Fibroblast of skin of left biceps (primary cell): Measurements from ENCODE around the gene LTK.

Experiments
- DNase-seq, 2 experiments: peaks; one replicate each; pipeline ENCODE4 v3.0.0-alpha.2; 2013; ENCODE audit warnings: low read depth in 2 of 2

The LTK gene

GRCh38 chr15:41530363-41530956 lies 16.8 kb upstream of the LTK start:
- no peak for DNase-seq

- no peak for DNase-seq
Observed at GRCh38 chr15:41523097-41523496, 9.5 kb upstream of the LTK start.

DNA sequence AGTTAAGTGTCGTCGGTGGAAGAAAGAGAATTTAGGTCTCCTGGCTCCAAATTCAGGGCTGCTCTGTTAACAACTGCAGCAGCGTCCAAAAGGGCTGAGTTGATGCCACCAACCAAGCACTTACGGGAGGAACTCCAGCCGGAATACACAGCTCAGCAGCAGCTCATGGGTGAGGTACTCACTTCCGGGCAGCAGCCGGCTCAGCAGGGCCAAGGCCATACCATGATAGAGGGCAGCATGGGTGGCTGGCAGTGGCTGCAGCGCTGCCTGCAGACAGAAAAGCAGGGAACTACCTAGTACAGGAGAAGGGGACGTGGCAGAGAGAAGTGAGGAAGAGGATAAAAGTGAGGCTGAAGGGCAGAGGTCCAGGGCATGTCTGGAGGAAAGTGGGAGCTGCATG lies 8.0 kb upstream of the LTK start:
- no peak for DNase-seq

- DNase-seq = no peak
Observed at GRCh38 chr15:41520636-41521035, 7.0 kb upstream of the LTK start.

- DNase-seq = no peak
Observed at GRCh38 chr15:41517895-41518449, 4.3 kb upstream of the LTK start.

- no peak for DNase-seq
Observed at GRCh38 chr15:41512940-41513505, 604 bp downstream of the LTK start.

- DNase-seq = no peak
Observed at GRCh38 chr15:41512512-41512939, 1.1 kb downstream of the LTK start.

DNA sequence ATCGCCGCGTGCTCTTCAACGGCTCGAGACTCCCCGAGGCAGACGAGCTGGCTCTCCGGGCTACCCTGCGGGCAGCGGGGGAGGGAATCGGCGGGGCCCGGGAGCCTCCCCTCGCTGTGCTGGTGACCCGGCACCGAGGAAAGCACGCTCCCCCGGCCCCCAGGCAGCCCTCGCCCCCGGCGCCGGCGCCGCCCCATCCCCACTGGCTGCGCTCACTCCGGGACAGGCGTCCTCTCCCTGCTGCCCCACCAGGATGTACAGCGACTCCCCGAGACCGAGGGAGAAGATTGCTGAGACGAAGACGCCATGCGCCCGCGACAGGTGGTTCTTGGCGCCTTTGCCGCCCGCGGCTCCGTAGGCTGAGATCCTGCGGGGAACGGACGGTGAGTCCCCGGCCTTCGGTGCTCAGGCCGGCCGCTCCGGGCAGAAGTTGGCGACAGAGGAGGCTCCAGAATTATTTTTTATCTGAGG lies 1.7 kb downstream of the LTK start:
- DNase-seq = no peak

GRCh38 chr15:41511331-41511898 lies 2.2 kb downstream of the LTK start:
- no peak for DNase-seq

- DNase-seq = no peak
Observed at GRCh38 chr15:41510728-41511127, 2.9 kb downstream of the LTK start.

DNA sequence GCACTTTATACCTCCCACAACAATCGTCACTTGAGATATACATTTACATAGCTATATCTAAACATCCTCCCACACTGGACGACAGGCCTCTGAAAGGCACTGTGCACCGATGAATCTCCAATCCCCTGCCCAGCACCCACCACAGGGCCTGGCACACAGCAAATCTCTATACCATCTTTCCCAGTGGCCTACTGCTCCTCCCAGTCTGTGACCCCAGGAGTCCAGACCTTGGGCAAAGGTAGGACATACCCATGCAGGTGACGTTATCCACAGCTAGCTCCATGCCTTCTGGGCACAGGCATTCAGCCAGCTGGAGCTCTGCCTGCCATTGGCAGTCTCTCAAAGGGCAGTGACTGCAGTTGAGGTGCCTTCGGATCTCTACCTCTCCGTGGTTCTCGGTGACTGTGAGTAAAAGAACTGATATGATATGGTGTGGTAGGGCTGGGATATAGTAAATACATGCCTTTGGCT lies 5.8 kb downstream of the LTK start:
- DNase-seq = no peak

DNA sequence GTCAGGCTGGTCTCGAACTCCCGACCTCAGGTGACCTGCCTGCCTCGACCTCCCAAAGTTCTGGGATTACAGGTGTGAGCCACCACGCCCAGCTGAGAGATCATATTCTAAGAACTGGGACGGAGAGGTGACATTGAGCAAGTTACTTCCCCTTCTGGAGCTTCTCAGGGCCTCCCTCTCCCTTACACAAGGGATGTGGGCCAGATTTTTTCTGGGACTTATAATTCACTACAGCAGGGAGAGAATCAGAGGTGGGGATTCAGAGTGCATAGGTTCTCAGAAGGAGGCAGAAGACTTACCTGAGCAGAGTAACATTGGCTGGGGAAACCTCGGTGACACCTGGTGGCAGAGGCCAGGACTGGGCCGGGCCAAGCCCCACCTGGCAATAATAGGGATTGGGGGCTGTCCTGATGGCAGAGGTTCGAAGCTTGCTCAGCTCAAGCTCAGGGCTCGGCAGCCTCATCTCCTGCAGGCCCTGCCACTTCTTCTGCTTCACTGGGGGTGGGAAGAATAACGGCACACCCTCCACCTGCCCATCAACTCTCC lies 6.8 kb downstream of the LTK start:
- no peak for DNase-seq

- no peak for DNase-seq
Observed at GRCh38 chr15:41505776-41506175, 7.9 kb downstream of the LTK start.

GRCh38 chr15:41504751-41505492 lies 8.7 kb downstream of the LTK start:
- no peak for DNase-seq

DNA sequence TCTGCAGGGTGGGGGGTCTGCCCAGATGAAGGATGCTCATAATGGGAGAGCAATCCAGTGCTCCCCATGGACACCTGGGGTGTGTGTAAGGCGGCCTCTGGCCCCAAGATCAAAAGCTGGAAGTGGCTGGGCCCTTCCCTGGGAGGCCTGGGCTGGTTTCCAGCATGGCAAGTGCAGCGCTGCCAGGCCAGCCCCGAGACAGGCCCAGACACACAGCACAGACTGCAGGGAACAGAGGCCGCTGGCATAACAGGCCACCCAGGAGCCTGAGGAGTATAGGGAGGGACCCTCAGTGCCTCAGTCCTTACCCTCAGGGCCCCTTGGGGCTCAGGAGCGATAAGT lies 10.0 kb downstream of the LTK start:
- DNase-seq = no peak

- DNase-seq = no peak
Observed at GRCh38 chr15:41502795-41503668, 10.6 kb downstream of the LTK start.

DNA sequence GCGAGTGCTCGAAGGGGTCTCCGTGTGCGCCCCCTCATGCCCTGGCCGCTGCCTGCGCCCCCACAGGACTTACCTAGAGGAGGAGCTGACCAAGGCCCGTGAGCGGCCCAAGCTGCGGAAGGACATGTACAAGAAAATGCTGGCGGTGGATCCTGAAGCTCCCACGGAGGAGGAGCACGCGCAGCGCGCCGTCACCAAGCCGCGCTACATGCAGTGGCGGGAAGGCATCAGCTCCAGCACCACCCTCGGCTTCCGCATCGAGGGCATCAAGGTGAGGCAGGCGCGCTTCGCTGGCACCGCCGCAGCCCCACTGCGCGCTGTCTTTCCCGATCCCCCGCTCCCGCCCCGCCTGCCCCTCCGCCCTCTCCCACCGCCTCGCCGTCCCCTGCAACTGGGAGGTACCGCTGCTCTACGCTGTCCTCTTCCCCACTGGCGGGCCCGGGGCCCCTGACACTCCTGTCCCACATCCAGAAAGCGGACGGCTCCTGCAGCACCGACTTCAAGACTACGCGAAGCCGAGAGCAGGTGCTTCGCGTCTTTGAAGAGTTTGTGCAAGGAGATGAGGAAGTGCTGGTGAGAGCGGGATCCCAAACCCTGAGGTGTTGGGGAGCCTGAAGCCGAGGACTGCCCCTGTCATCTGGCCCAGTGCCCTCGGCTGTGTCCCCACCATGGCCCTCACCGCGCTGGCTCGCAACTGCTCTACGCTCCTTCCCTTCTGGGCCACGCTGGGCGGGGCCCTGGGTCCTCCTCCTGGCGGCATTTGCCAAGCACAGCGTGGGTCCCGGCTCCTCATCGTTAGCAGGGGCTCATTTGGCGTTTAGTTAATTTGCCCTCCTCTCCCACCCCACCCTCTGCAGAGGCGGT lies 11.5 kb downstream of the LTK start:
- no peak for DNase-seq

- DNase-seq = no peak
Observed at GRCh38 chr15:41501191-41501917, 12.3 kb downstream of the LTK start.

DNA sequence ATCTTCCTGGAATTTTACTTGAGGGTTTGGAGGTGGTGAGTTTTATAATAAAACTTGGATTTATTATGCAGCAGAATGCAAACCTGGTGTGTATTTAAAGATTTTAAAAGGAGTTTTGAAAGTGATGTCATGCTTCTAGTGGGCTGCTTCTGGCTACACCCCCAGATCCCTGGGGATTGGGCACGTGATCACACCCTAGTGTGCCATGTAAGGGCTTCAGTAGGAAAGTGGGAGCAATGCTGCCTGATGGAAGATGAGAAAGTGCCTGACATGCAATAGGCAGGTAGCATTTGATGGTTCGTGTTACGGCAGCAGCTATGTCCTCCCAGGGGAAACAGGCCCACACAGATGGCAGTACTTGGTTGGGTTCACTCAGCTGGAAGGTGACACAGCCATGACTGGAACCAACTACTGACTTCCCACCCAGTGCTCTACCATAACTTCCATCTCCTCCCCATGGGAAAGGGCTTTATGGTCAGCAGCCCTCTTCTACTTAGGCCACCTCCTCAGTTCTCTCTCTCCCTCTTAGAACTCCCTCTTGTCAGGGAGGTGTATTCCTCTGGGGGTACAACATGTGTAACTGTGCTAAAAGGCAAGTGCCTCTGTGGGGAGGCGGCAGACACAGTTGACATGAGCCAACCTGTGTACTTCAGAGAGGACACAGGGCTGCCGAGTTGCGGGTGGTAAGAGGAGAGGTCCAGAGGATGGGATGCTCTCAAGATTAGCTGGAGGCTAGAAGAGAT lies 14.3 kb downstream of the LTK start:
- DNase-seq = no peak
